ENCODE data around the gene SELL.

The SELL gene

GRCh38 chr1:169727307-169727706, 15.9 kb upstream of the SELL start:
- H3K4me3 ChIP-seq (ENCODE audit: low read depth, low read length), result no peak overlapping the region
- no peak overlapping the region for H3K27ac ChIP-seq (ENCODE audit: extremely low read depth, low read depth, low read length)
- ChIA-PET CTCF (interaction anchor here (0.6 to 2.2 kb wide), 2 partner anchors 15 to 46 kb away, joined by 5 to 8 read pairs; no protein-coding TSS in a partner anchor), POLR2A (no interaction called here)
- H3K36me3 ChIP-seq (ENCODE audit: control insufficient read depth in 2 of 2, insufficient read depth in 1 of 2, low read length in 2 of 2), result no peaks in the 10 kb centered on the region
- no peaks in the 10 kb centered on the region for H3K9me3 ChIP-seq (ENCODE audit: control insufficient read depth, insufficient read depth, low read depth, low read length)
- H3K4me1 ChIP-seq (ENCODE audit: control insufficient read depth, insufficient read depth, low read length), result no peaks in the 10 kb centered on the region
- TF ChIP-seq ZNF488 (tag by site-specific recombination; IDR thresholded peaks at IDR 0.05) (no peak), ZNF580 (tag by site-specific recombination; IDR thresholded peaks at IDR 0.05) (no peak), ZNF785 (tag by site-specific recombination; IDR thresholded peaks at IDR 0.05) (no peak), ZNF501 (tag by site-specific recombination; IDR thresholded peaks at IDR 0.05) (no peak), PRDM6 (tag by site-specific recombination; IDR thresholded peaks at IDR 0.05) (no peak), ZBTB1 (tag by site-specific recombination; IDR thresholded peaks at IDR 0.05) (no peak)

DNA sequence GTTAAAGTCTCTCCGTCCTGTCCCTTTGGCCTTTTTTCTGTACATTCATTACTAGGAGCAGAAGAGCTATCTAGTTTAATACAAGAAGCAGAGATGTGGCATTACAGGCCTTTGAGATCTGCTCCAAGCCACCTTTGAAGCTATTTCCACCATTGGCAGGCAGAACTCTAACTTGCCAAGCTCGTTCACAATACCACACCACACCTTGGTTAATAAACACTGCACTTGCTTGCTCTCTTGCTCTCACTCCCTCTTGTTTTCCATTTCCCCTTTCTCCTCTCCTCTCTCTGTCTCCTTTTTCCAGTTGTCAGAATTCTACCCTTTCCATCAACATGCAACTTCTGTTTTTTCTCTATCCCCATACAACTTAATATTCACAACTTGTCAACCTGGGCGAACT, 15.4 kb upstream of the SELL start:
- Histone ChIP-seq H3K36me3 (ENCODE audit: control insufficient read depth in 2 of 2, insufficient read depth in 1 of 2, low read length in 2 of 2) (no peaks in the 10 kb centered on the region), H3K4me1 (ENCODE audit: control insufficient read depth, insufficient read depth, low read length) (no peaks in the 10 kb centered on the region), H3K4me3 (ENCODE audit: low read depth, low read length) (no peak overlapping the region), H3K27ac (ENCODE audit: extremely low read depth, low read depth, low read length) (no peak overlapping the region), H3K9me3 (ENCODE audit: control insufficient read depth, insufficient read depth, low read depth, low read length) (no peaks in the 10 kb centered on the region)
- CTCF ChIA-PET, result interaction anchor here (0.6 to 2.2 kb wide), 2 partner anchors 15 to 47 kb away, joined by 5 to 8 read pairs; no protein-coding TSS in a partner anchor
- no peak for TF ChIP-seq ZNF175 (tag by site-specific recombination; IDR thresholded peaks at IDR 0.05)
- no peak for TF ChIP-seq ZNF623 (tag by site-specific recombination; IDR thresholded peaks at IDR 0.05)
- TF ChIP-seq ZXDB (tag by site-specific recombination; IDR thresholded peaks at IDR 0.05), result no peak
- TF ChIP-seq OSR2 (tag by site-specific recombination; IDR thresholded peaks at IDR 0.05), result no peak
- TF ChIP-seq ZNF266 (tag by site-specific recombination; IDR thresholded peaks at IDR 0.05; ENCODE audit: low read depth), result no peak
- TF ChIP-seq, protein P1, sequence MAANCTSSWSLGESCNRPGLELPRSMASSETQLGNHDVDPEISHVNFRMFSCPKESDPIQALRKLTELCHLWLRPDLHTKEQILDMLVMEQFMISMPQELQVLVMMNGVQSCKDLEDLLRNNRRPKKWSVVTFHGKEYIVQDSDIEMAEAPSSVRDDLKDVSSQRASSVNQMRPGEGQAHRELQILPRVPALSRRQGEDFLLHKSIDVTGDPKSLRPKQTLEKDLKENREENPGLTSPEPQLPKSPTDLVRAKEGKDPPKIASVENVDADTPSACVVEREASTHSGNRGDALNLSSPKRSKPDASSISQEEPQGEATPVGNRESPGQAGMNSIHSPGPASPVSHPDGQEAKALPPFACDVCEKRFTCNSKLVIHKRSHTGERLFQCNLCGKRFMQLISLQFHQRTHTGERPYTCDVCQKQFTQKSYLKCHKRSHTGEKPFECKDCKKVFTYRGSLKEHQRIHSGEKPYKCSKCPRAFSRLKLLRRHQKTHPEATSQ (tag by site-specific recombination; IDR thresholded peaks at IDR 0.05), result no peak
- TF ChIP-seq ZNF777 (tag by site-specific recombination; IDR thresholded peaks at IDR 0.05; ENCODE audit: borderline replicate concordance), result no peak
- no peak for TF ChIP-seq ZNF626 (tag by site-specific recombination; IDR thresholded peaks at IDR 0.05)
- no peak for TF ChIP-seq FEZF1 (tag by site-specific recombination; IDR thresholded peaks at IDR 0.05)
- no peak for TF ChIP-seq ZNF521 (tag by site-specific recombination; IDR thresholded peaks at IDR 0.05)
- TF ChIP-seq ZBTB1 (tag by site-specific recombination; IDR thresholded peaks at IDR 0.05), result no peak
- TF ChIP-seq, protein P2, sequence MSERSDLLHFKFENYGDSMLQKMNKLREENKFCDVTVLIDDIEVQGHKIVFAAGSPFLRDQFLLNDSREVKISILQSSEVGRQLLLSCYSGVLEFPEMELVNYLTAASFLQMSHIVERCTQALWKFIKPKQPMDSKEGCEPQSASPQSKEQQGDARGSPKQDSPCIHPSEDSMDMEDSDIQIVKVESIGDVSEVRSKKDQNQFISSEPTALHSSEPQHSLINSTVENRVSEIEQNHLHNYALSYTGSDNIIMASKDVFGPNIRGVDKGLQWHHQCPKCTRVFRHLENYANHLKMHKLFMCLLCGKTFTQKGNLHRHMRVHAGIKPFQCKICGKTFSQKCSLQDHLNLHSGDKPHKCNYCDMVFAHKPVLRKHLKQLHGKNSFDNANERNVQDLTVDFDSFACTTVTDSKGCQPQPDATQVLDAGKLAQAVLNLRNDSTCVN (tag by site-specific recombination; optimal IDR thresholded peaks at IDR 0.05), result no peak
- no peak for TF ChIP-seq ZNF549 (tag by site-specific recombination; IDR thresholded peaks at IDR 0.05)
- TF ChIP-seq ZNF664 (tag by site-specific recombination; IDR thresholded peaks at IDR 0.05), result no peak
- POLR2A ChIA-PET, result no interaction called here
